Upper lobe of left lung (tissue), 4 donors: Measurements from ENCODE around the gene NIN.

ENCODE experiments used
- CTCF ChIP-seq, 6 experiments: fragments of 450-650 bp in 4 of 6; fragments of 200-600 bp in 2 of 6; sonication (generic) in 2 of 6; IDR thresholded peaks; one replicate each; pipeline ENCODE4 v1.5.1; 2016 to 2019; ENCODE audit warnings: antibody characterized with exemption in 6 of 6
- EP300 ChIP-seq, 4 donors: sonication (generic); formaldehyde crosslinking; IDR thresholded peaks; one replicate each; pipeline ENCODE4 v1.5.1; 2017; ENCODE audit warnings: antibody characterized with exemption in 4 of 4, control low read depth in 2 of 4
- POLR2A ChIP-seq, 4 donors: fragments of 450-650 bp; IDR thresholded peaks; one replicate each; pipeline ENCODE4 v1.5.1; 2016 to 2017; ENCODE audit warnings: antibody characterized with exemption in 4 of 4, mild to moderate bottlenecking in 2 of 4

DNA sequence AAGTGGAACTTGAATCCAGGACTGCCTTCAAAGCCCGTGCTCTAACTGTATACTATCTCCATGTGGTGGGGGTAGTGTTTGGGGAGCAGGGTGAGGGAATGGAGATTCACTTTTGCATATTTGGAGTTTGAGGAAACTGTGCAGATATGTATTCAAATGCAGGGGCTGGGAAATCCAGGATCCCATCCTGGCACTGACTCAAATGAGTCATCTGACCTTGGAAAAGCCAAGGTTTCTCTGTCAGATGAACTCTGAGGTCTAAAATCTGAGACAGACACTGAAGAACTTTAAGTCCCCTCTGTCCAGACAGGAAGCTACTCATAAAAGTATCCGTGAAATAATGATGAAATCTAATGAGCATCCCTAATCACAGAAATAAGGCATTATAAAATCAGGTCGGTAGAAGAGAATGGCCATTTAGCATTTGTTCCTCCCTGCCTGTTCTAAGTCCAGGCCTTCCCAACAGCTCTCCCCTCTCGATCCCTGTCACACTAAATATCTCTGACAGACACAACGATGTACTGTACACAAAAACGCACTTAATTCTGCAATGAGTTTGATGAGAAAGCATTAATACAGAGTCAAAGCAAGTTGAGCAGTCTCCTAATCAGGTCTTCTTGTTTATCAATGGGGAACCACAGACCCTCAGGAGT, 14.4 kb downstream of the NIN start:
- TF ChIP-seq CTCF (IDR thresholded peaks at IDR 0.05) (no peak), EP300 (IDR thresholded peaks at IDR 0.05) (no peak), POLR2A (IDR thresholded peaks at IDR 0.05) (no peak)
